GM18909 (cell line): ENCODE measurements around the gene TRAF2.
A peak's percentile ranks its signal among the peaks of the same experiment; 100 is the strongest.
"Not testable (repeated sequence)": the region's sequence is repeated elsewhere in the genome, so short reads cannot be mapped to it uniquely, and the experiment has no call there.

ENCODE experiments used
- ATAC-seq: cut with Tn5 transposase; IDR thresholded peaks from one replicate; pipeline ENCODE4 v1.9.1; 2021; ENCODE audit warnings: mild to moderate bottlenecking; ENCODE audit not compliant: unreplicated experiment, poor library complexity

Gene TRAF2, protein sequence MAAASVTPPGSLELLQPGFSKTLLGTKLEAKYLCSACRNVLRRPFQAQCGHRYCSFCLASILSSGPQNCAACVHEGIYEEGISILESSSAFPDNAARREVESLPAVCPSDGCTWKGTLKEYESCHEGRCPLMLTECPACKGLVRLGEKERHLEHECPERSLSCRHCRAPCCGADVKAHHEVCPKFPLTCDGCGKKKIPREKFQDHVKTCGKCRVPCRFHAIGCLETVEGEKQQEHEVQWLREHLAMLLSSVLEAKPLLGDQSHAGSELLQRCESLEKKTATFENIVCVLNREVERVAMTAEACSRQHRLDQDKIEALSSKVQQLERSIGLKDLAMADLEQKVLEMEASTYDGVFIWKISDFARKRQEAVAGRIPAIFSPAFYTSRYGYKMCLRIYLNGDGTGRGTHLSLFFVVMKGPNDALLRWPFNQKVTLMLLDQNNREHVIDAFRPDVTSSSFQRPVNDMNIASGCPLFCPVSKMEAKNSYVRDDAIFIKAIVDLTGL

DNA sequence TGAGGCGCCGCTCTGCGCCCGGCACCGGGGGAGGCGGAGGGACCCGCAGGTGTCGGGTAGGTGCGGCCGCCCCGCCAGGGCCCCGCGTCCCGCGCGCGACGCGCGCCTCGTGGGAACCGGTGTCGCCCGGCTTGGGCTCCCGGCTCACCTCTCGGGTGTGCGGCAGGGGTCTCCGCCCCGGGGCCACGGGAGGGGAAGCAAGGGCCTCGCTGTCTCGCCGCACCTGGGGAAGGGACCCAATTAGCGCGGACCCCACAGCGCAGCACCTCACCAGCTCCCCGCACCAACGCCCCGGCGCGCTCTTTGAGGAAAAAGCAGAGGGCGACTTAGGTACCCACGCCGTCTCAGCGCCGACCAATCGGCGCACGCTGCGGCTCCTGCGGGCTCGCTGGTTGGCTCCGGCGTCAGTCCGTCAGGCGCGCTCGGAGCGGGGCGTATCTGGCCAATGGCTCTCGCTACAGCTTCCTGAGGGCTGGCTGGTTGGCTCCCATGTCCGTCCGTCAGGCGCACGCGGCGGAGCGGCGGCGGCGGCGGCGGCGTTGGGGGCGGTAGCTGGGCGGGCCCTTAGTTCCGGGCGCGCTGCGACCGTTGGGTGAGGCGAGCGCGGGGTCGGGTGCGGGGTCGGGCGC, at the start of gene TRAF2:
TRAF2 (plus strand) TSS at position 567 of the 629 bp plus-strand sequence. CDS start 12,225 bp downstream, outside the sequence.
- ATAC-seq, result peak; percentile 84

DNA sequence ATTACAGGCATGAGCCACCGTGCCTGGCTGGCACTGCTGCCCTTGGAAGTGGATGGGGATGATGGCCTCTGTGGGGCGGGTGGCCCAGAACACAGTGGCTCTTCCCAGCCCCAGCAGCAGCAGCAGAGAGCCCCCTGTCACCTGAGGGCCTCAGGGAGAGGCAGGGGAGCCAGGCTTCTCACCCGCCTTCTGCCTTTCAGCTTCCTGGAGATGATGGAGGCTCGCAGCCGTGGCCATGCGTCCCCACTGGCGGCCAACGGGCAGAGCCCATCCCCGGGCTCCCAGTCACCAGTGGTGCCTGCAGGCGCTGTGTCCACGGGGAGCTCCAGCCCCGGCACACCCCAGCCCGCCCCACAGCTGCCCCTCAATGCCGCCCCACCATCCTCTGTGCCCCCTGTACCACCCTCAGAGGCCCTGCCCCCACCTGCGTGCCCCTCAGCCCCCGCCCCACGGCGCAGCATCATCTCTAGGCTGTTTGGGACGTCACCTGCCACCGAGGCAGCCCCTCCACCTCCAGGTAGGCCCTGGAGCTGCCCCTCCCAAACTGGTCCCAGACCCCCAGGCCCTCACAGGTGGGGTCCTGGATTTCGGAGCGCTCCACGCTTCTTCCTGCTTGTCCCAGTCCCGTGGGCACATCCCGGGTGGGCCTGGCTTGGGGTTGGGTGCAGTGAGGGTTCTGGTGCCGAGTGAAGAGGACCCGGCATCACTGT, 49.0 kb upstream of the TRAF2 start:
- no peak for ATAC-seq

DNA sequence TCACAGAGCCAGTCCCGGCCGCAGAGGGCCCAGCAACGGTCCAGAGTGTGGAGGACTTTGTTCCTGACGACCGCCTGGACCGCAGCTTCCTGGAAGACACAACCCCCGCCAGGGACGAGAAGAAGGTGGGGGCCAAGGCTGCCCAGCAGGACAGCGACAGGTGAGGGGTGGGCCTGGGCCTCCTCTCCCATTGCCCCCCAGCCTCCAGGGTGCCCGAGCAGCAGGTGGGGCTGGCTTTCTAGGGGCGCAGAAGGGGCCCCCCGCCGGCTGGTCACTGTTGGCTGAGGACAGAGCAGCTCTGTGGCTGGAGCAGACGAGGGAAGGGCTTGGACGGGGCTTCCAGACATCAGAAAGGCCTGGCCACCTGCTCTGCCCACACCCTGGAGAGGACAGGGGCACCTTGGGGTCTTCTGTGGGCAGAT, 48.4 kb upstream of the TRAF2 start:
- not testable (repeated sequence) for ATAC-seq

- no peak for ATAC-seq
Observed at GRCh38 chr9:136838314-136839228, 47.7 kb upstream of the TRAF2 start.

DNA sequence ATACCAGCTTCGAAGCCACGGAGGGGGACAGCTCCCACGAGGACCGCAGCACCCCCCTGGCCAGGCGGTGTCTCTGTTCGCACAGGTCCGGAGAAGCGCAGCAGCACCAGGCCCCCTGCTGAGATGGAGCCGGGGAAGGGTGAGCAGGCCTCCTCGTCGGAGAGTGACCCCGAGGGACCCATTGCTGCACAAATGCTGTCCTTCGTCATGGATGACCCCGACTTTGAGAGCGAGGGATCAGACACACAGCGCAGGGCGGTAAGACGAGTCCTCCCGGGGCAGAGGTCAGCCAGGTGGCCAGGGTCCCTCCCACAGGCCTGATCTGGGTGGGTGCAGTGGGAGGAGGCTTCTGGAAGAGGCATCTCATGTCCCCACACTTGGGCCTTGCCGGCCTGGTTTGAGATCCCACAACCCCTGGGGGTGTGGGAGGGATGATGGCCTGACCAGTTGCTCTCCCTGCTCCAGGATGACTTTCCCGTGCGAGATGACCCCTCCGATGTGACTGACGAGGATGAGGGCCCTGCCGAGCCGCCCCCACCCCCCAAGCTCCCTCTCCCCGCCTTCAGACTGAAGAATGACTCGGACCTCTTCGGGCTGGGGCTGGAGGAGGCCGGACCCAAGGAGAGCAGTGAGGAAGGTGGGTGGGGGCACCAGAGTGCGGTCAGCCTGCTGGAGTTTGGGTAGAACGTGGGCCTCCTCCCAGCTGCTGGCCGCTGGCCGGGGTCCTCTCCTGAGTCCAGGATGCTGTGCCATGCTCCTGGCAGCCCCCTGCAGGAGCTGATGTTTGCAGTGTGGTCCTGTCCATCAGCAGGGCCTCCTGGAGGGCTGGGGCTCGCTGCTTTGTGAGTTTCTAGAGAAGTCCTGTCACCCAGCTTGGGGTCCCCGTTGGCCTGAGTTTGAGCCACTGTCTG, 46.8 kb upstream of the TRAF2 start:
- no peak for ATAC-seq

DNA sequence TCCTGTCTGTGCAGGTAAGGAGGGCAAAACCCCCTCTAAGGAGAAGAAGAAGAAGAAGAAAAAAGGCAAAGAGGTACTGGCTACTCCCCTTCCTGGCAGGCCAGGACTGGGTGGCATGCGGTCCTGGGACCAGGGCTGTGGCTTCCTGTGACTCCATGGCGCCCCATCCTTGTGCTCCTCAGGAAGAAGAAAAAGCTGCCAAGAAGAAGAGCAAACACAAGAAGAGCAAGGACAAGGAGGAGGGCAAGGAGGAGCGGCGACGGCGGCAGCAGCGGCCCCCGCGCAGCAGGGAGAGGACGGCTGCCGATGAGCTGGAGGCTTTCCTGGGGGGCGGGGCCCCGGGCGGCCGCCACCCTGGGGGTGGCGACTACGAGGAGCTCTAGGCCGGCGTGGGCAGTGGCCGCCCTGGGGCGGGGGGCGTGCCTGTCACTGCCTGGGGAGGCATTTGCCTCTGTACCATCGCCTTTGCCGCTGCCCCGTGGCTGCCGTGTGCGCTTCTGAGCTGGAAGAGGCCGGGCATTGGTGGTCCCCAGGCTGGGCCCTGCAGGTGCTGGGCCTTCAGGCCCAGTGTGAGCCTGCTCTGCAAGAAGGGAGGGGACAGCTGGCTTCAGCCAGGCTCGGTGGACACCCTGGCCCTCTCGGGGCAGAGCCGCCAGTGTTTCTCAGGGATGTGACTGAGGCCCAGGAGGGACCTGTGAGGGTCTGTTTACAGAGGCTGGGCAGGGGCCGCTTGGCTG, 46.0 kb upstream of the TRAF2 start:
- ATAC-seq, result no peak

DNA sequence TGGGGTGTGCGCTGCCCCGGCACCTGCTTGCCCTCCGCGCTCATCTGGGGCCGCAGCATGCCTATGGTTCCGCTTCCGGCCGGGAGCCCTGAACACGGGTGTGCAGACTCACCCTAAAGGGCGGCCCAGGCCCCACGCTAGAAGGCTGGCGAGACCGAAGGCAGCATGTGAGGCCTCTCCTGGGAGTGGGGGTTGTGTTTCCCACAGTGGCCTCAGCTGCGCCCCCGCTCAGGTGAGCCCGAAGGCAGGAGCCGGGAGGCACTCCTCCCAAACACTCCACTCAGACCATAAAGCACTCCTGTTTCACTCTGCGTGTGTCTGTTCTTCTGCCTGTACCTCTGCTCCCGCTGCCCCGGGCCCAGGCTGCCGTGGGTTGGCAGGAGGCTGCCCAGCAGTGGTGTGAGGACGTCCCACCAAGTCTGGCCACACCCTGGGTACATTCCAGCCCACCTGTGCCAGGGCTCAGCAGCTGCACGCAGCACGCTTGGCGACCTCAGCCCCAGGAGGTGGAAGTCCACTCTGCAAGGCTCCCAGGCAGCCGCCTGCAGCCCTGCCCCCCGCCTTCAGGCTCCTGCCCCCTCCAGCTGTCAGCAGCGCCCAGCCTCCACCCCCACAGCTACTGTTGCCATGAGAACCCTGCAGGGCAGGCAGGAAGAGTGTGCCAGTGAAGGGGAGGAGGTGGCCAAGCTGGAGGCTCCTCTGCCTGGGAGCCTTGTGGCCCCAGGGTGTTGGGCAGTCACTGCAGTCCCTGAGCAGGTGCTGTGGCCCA, 45.3 kb upstream of the TRAF2 start:
- ATAC-seq, result no peak

GRCh38 chr9:136841646-136842379, 44.5 kb upstream of the TRAF2 start:
- not testable (repeated sequence) for ATAC-seq

GRCh38 chr9:136842380-136842948, 43.9 kb upstream of the TRAF2 start, which contains the start of gene AJM1:
AJM1 (plus strand) TSS chr9:136842478; CDS start chr9:136844415, 1,937 bp downstream.
- ATAC-seq, result peak; percentile 74

DNA sequence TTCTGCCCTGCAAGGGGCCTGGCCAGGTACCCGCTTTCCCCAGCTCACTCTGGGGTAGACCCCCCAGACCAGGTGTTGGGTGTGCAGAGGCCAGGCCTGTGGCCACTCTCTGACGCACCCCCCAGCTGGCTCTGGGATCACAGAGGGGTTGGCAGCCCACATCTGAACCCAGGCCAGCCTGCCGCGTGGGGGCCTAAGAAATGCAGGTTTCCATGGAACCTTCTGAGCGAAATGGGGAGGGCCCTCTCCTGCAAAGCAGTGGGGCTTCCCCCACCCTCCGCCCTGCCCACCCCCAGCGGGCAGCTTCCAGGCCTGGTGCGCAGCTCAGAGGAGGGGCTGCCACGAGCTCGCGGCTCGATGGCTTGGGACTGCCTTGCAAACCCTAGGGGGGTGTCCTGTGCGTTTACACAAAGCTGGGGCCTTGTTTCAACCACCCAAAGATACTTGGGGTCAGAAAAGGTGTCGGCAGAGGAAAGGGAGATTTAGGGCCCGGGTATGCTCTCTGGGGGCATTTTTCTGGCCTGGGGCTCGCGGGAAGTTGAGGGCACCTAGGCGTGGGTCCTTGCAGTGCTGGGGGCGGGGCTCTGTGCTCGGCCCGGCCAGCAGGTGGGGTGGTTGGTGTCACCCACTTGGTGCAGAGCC, 43.0 kb upstream of the TRAF2 start:
- ATAC-seq, result not testable (repeated sequence)

DNA sequence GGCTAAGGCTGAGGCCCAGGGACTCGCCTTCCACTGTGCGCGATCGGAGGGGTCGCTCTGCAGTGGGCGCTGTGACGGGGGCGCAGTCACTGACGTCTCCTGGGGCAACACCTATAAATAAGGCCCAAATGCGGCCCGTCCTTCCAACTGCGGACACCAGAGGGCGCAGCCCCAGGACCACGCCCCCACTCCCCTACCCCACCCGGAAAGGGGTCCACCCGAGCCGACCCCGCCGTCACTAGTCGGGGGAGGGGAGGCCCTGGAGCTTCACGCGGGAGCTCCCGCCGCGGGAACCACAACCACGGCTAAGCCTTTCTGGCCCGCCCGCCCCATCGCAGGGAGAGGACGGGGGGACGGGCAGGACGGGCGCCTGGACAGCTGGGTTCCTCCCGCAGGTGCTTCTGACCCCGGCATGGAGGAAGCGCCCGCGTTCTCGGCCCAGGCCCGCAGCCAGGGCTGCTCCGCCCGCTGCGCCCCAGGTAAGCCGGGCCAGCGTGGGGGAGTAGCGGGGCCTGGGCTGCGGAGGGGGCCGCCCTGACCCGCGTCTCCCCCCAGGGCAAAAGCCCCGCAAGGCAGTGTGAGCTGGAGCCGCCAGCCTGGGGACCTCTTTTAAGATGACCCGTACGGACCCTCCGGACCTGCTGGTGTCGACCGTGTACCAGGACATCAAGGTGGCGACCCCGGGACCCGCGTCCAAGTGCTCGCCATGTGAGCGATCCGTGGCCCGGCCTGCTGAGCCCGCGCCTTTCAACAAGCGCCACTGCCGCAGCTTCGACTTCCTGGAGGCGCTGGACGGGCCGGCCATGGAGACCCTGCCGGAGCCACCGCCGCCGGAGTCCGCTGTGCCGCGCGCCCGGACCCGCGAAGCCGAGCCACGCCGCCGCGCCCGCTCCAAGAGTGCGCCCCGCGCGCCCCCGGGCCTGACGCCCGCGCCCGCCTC, 42.2 kb upstream of the TRAF2 start:
- ATAC-seq, result not testable (repeated sequence)

DNA sequence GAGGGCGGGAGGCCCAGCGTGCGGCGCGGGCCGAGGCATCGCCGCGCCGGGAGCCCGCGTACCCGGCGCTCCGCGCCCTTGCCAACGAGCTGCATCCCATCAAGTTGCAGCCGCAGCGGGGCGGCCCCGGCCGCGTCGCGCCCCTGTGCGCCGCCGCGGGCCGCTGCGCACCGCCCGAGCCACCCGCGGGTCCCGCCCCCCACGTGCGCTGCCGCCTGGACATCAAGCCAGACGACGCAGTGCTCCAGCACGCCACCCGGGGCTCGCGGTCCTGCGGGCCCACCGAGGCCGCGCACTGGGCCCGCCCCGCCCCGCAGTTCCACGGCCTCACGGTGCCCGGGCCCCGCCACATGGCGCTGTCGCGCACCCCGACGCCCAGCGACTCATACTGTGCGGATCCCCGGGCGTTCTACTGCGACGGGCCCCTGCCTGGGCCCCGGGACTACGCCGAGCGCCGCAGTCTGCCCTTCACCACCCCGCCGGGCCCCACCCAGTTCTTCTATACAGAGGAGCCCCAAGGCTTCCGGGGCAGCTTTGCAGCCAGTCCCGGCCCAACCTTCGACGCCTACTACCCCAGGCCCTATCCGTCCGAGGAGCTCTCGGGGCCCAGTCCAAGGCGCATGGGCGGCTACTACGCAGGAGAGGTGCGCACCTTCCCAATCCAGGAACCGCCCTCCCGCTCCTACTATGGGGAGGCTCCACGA, 41.4 kb upstream of the TRAF2 start:
- ATAC-seq, result no peak

DNA sequence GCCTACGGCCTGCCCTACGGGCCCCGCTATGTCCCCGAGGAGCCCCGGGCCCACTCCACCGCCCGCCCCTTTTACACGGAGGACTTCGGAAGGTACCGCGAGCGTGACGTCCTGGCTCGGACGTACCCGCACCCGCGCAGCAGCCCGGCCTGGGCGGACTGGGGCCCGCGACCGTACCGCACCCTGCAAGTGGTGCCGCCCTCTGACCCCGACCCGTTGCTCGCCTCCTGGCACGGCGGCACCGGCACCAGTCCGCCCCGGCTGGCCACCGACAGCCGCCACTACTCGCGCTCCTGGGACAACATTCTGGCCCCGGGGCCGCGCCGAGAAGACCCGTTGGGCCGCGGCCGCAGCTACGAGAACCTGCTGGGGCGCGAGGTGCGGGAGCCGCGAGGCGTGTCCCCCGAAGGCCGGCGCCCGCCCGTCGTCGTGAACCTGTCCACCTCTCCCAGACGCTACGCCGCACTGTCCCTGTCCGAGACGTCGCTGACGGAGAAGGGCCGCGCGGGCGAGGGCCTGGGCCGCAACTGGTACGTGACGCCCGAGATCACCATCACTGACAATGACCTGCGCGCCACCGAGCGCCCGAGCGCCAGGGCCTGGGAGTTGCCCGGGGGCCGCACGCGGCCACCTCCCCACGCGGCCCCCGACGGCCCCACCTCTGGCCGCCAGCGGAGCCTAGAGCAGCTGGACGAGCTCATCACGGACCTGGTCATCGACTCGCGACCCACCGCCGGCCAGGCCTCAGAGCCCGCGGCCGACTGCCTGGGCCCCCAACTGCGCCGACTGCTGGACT, 40.7 kb upstream of the TRAF2 start:
- ATAC-seq, result no peak
